Cardiac septum (tissue), 1 donor: ENCODE results near the gene ADAMTSL2. TPM values are rescaled to one million over a fixed set of nuclear protein-coding genes. Genes with fewer than 3 reads are reported as not detected.

Experiments
- DNase-seq: peaks from one replicate; pipeline ENCODE4 v3.0.0-alpha.2; 2020; ENCODE audit warnings: low spot score
- intact Hi-C: fragments of 100-400 bp; cut with DNase I; formaldehyde crosslinking; loops from one replicate; pipeline ENCODE4 v1.14.0; 2022
- long read RNA-seq: library from polyadenylated mRNA; unstranded; transcript quantifications from one replicate; pipeline ENCODE4 v2.0.0, GENCODE V29; 2021
- total RNA-seq: library from RNA; stranded (reverse); fragmentation: NEBNext Ultra II Directional; extraction: Animal tissue kit (Norgen Biotek cat#: 25700); gene quantifications from one replicate; pipeline ENCODE4 v1.2.1, GENCODE V29; 2021
- donor health status: DM: no; HTN: no; CAD: no.

Gene ADAMTSL2
- total RNA-seq: 9.6 TPM
- long read RNA-seq, full-length matches to known transcripts: 1 of 20 reads
- long read RNA-seq, partial matches to known transcripts: 16 of 20 reads
- long read RNA-seq, other reads (novel, unspliced or antisense): 3 of 20 reads

DNA sequence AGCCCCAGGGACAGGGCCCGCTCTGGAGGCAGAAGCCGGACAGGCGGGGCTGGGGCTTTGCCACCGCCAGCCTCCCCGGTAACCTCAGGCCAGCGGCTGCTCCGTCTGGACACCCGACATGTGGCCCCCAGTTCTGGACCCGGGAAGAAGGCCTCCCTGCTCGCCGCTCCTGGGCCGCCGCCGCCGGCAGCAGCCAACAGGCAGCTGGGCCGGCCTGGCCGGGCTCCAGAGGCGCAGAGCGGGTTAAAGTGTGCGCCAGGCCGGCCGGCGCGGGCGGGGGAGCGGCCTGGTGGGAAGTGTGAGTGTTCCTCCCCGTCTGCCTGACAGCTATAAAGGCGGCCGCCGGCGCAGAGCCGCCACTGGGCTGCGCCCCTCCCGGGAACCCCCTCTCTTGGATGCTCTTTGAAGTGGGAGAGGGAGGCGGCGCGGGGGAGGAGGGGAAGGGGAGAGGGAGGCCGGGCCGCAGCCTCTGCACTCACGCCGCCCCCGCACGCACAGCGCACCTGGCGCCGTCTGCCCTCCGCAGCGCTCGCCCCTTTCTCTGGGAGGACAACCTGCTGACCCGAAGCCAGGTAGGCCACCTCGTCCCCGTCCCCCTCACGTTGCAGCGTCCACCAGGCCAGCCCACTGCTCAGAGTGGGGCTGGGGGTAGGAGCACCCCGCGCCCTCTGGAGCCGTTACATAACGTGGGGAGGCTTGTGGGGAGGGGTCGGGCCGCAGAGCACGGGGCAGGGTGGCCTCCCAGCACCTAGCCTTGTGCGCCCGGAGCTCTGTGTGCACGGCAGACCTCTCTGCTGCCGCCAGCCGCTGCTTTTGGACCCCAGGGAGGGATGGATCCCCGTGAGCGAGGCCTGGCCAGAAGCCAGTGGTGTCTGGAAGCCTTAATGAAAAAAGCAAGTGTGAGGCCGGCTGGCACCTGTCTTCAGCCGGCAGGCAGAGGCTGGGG lies at the start of gene ADAMTSL2:
Gene ADAMTSL2, plus strand, starts transcription at position 359 of the 946 bp plus-strand sequence. CDS start 2,009 bp downstream, outside the sequence.
- intact Hi-C loops: loop anchor here (5.0 kb wide), 1 partner anchor 38 kb away; no protein-coding TSS in a partner anchor

GRCh38 chr9:133485531-133486260 lies 48.8 kb upstream of the ADAMTSL2 start:
- no peak for DNase-seq
- intact Hi-C loops: loop anchor here (1.0 to 5.0 kb wide), 2 partner anchors 79 to 298 kb away; no protein-coding TSS in a partner anchor

More for the DNA sequence above, at the start of gene ADAMTSL2:
- peak; percentile 85 for DNase-seq

GRCh38 chr9:133487331-133487725 lies 47.2 kb upstream of the ADAMTSL2 start:
- intact Hi-C loops: loop anchor here (5.0 kb wide), 1 partner anchor 300 kb away; no protein-coding TSS in a partner anchor
- no peak for DNase-seq

- intact Hi-C loops: loop anchor here (5.0 kb wide), 1 partner anchor 301 kb away; no protein-coding TSS in a partner anchor
- no peak for DNase-seq
These were observed 45.7 kb upstream of the ADAMTSL2 start for GRCh38 chr9:133488686-133489252.

GRCh38 chr9:133489253-133490190 lies 45.0 kb upstream of the ADAMTSL2 start:
- no peak for DNase-seq
- intact Hi-C loops: loop anchor here (5.0 kb wide), 1 partner anchor 302 kb away; no protein-coding TSS in a partner anchor

DNA sequence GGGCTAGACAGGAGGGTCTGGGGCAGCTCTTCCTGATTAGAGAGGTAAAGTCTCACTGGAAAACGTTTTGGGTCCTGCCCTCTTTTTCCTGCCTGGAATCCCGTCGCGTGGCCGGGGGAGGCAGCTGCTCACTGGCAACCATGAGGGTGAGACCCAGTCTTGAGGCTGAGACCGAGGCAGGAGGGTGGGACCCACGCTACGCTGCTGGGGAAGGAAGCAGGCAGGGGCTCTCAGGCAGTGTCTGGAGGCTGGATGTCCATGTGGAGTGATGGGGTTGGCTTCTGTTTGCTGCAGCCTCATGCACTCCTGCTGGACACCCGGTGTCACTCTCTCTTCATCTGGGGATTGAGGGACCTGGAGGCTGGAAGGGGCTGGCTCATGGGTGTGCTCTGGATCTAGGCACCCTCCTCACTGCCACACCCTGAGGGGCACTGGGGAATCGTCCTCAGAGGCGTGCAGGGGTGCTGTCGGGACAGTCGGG lies 44.3 kb upstream of the ADAMTSL2 start:
- no peak for DNase-seq

DNA sequence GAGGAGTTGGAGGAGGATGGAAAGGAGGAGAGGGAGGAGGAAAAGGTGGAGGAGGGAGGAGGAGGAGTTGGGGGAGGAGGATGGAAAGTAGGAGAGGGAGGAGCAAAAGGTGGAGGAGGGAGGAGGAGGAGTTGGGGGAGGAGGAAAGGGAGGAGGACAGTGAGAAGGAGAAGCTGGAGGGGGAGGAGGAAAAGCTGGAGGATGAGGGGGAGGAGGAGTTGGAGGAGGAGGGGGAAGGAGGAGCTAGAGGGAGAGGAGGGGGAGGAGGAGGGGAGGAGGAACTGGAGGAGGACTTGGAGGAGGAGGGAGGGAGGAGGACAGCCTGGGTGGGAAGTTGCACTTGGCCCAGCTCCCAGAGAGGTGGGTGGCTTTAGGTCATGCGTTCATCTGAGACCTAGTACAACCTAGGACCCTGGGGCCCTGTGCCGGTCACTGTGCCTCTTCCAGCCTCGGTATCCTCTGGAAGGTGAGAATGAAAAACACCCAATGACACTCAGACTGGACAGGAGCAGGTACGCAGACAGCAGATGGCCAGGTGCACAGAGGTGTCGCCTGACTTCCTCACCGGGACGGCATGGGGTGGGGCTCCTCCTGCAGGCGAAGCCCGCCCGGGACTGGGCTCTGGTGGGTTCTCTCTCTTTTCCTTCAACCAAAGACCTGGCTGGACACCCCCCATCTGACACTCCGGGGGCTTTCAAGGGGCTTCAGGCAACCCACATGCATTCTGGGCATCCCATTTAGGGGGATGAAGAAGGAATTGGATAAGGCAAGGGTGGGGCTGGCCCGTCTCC lies 43.4 kb upstream of the ADAMTSL2 start:
- DNase-seq: no peak
- intact Hi-C loops: no loop called here

More for the DNA sequence above, 44.3 kb upstream of the ADAMTSL2 start:
- intact Hi-C loops: no loop called here

GRCh38 chr9:133491656-133491925 lies 42.9 kb upstream of the ADAMTSL2 start:
- intact Hi-C loops: no loop called here

GRCh38 chr9:133492061-133493021 lies 42.2 kb upstream of the ADAMTSL2 start:
- DNase-seq: no peak
- intact Hi-C loops: no loop called here

More at GRCh38 chr9:133491656-133491925, 42.9 kb upstream of the ADAMTSL2 start:
- DNase-seq: no peak

- intact Hi-C loops: no loop called here
- no peak for DNase-seq
These were observed 41.1 kb upstream of the ADAMTSL2 start for GRCh38 chr9:133493428-133493827.

DNA sequence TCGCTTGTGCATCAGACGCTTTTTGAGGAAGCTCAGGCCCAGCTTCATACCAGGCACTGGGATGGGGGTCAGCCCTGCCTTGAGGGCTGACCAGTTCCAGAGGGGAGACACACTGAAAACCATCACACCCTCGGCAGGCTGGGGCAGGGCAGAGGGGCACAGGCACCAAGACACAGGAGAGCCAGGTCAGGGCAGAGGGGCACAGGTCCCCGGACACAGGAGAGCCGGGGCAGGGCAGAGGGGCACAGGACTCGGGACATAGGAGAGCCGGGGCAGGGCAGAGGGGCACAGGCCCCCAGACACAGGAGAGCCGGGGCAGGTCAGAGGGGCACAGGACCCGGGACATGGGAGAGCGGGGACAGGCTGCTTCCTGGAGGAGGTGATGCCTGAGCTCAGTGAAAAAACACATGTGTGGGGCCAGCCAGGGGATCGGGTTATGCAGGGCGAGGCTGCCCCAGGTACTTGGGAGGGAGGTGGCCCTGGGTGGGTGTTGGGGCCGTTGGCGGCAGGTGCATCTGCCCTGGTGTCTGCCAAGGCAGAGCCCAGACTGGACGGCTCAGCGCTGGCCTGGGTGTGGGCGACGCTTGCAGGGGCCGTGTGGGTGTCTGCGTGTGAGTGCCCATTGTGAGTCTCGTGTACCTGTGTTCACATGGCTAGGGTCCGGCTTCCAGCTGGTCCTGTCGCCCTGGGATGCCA lies 40.5 kb upstream of the ADAMTSL2 start:
- no peak for DNase-seq
- intact Hi-C loops: no loop called here

DNA sequence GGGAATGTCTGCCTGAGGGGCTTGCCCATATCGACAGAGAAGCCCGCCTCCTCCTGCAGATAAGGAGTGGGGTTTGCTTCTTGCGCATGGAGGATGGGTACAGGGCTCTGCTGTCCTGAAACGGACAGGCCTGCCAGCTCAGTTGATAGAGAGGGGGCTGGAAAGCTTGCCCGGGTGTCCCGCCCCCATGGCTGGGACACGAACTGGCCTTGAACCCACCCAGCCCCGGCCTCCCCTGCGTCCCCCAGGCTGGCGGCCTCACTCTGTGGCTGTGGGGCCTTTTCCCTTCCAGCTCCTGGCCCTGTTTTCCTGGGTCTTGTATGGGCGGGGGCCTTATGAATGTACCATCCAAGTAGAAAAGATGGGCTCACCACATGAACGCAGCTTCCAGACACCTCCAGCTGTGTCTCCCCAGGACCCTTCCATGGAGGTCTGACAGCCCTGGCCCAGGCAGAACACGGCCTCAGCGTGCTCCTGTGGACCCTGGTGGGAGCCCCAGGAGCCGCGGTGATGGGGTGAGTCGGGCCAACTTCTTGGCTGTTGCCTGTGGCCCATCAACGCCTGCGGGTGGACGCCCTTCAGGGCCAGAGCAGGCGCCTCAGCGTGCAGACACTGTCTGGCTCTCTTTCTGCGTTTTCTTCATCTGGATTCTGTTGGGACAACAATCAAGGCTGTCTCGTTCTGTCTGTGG lies 39.7 kb upstream of the ADAMTSL2 start:
- intact Hi-C loops: no loop called here
- no peak for DNase-seq

- intact Hi-C loops: no loop called here
- no peak for DNase-seq
These were observed 38.9 kb upstream of the ADAMTSL2 start for GRCh38 chr9:133495327-133496293.
